Measurements from ENCODE around the gene SNRPA.

The SNRPA gene

DNA sequence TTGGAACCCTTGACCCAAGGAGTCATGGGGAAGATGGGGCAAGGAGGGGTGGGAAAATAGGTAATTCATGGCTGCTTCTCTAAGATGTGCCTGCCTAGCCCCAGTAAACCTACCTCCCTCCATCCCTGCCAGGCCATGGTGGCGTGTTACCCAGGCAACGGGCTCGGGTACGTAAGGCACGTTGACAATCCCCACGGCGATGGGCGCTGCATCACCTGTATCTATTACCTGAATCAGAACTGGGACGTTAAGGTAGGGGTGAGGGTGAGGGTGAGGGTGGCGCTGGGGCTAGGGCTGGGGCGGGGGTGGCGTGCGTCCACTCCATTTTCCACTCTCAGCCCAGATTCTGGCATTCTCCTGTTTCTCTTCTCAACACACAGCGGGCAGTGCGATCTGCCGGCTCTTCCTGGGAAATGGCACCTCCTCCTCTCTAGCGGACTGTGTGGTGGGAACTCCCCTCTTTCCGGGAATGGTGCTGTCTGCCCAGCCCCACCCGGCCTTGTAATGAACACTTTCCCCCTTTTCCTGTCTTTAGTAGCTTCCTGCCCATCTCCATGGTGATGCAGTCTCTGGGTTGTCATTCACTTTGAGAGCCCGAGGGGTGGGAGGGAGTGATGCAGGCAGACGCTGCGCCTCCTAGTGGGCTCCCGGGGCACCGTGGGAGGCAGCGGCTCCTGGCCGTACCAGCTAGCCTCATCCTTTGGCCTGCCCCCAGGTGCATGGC is 55.6 kb downstream of the SNRPA start:
- TF ChIP-seq CTCF (IDR thresholded peaks at IDR 0.05), result no peak

DNA sequence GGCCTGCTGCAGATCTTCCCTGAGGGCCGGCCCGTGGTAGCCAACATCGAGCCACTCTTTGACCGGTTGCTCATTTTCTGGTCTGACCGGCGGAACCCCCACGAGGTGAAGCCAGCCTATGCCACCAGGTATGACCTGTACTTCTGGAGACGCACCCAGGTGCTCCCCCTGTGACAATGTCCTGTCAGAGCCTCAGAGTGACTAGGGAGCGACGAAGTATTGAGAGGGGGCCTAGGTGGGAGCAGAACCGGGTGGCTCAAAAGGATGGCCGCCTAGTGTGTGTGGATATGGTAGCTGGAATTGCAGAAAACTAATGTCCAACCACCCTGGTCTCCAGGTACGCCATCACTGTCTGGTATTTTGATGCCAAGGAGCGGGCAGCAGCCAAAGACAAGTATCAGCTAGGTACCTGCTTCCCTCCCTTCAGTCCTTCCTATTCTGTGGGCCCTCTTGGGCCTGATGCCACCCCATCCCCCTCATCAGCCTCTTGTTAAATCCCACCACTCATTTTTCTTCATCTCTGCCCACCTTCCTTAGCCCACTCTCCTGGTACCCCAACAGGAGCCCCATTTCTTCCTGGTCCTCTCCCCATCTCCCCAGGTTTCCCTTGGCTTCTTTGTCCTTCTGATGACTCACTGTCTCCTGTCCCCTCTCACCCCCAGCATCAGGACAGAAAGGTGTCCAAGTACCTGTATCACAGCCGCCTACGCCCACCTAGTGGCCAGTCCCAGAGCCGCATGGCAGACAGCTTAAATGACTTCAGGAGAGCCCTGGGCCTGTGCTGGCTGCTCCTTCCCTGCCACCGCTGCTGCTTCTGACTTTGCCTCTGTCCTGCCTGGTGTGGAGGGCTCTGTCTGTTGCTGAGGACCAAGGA is 56.4 kb downstream of the SNRPA start:
- TF ChIP-seq CTCF (IDR thresholded peaks at IDR 0.05), result no peak

- TF ChIP-seq CTCF (IDR thresholded peaks at IDR 0.05), result no peak
Measured at GRCh38 chr19:40808021-40808325, 57.0 kb downstream of the SNRPA start.

- TF ChIP-seq CTCF (IDR thresholded peaks at IDR 0.05), result no peak
Measured at GRCh38 chr19:40808497-40808896, 57.5 kb downstream of the SNRPA start.

GRCh38 chr19:40809358-40810086 is 58.5 kb downstream of the SNRPA start:
- TF ChIP-seq CTCF (IDR thresholded peaks at IDR 0.05), result no peak

DNA sequence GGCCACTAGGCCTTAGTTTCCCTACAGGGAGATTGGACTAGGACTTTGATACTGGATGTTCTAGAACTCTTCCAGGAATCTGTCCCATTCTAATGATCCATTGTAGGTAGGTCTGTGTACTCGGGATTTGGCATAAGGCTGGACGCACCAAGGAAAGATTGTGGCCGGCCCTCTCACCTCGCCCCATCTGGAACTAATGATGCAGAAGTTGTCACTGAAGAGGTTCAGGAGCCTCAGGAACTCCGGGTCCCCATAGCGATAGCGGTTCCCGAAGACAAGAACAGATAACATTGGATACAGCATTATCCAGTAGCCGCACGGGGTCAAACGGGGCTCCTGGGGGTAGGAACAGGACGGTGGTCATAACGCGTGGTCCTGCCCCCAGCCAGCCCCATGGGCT is 59.2 kb downstream of the SNRPA start:
- no peak for TF ChIP-seq CTCF (IDR thresholded peaks at IDR 0.05)

DNA sequence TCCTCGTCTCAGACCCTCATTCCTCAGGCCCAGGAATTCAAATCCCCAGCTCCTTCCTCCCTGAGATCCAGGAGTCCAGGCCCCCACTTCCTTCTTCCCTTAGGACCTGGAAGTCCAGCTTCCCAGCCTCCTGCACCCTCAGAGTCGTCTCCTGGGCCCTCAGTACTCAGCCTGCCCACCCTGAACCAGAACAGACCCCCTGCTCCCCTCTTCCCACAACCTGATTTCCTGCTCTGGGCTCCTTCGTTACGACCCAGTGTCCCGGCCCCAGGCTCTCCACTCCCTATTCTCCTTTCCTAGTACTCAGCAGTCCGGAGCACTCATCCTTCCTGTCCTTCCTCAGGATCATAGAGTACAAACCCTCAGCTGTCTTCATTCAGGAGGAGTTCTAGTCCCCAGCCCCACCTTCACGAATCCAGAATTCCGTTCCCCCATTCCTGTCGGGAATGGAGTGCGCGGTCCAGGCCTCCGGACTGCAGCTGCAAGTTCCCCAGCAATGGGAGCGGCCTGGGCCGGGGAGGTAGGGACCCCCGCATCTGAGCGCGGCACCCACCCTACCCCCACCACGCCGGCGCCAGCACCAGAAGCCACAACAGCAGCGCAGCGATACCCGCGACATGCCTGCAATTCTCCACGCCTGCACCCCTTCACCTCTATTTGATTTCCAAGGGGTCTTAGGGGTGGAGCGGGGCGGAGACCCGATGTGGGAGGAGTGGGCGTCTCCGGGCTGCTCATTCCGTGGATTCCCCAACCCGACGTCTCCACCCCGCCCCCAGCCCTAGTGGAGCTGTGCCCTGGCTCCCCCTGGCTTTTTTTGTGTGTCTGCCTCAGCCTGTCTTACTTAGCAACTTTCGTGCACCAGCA is 60.7 kb downstream of the SNRPA start:
- no peak for TF ChIP-seq CTCF (IDR thresholded peaks at IDR 0.05)
